Stimulated activated naive B cell treated with anti-CD40 and anti-IgM and Interleukin-4, amounts not matched to agents 10 μg/mL and 1 μg/mL and 100 μg/mL, for 72 hours (primary cell): ENCODE data around the gene ACTR2.
"Not testable (repeated sequence)": the region's sequence is repeated elsewhere in the genome, so short reads cannot be mapped to it uniquely, and the experiment has no call there.

Experiments
- ATAC-seq, 2 donors: fragments of 150-1000 bp; cut with Tn5 transposase; replicated peaks; 2 replicates each; pipeline ENCODE4 v1.10.0; 2021; ENCODE audit warnings: moderate library complexity in 1 of 2
- DNase-seq: peaks from one replicate; pipeline ENCODE4 v3.0.0; 2021
- H3K27ac Mint-ChIP-seq: one replicate; pipeline ENCODE4 v1.8.0; 2022; ENCODE audit warnings: mild to moderate bottlenecking, mixed read lengths
- H3K27me3 Mint-ChIP-seq, 2 donors: one replicate each; pipeline ENCODE4 v1.8.0; 2022; ENCODE audit warnings: mixed read lengths in 2 of 2
- H3K36me3 Mint-ChIP-seq, 2 donors: one replicate each; pipeline ENCODE4 v1.8.0; 2022; ENCODE audit warnings: mixed read lengths in 2 of 2, mild to moderate bottlenecking in 1 of 2
- H3K4me1 Mint-ChIP-seq, 2 donors: one replicate each; pipeline ENCODE4 v1.8.0; 2022; ENCODE audit warnings: mixed read lengths in 2 of 2, mild to moderate bottlenecking in 1 of 2
- H3K4me3 Mint-ChIP-seq, 2 donors: one replicate each; pipeline ENCODE4 v1.8.0; 2022; ENCODE audit warnings: mild to moderate bottlenecking in 2 of 2, mixed read lengths in 2 of 2, moderate library complexity in 1 of 2
- H3K9me3 Mint-ChIP-seq, 2 donors: one replicate each; pipeline ENCODE4 v1.8.0; 2022; ENCODE audit warnings: mixed read lengths in 2 of 2, mild to moderate bottlenecking in 1 of 2

Gene ACTR2

GRCh38 chr2:65256054-65256453 lies 28.4 kb downstream of the ACTR2 start:
- Mint-ChIP-seq H3K4me1 (peaks cover 0 to 13% of the 10 kb centered on the region in 2 donors), H3K9me3 (no peaks in the 10 kb centered on the region), H3K4me3 (no peak overlapping the region), H3K27me3 (no peaks in the 10 kb centered on the region), H3K36me3 (peaks cover 17 to 28% of the 10 kb centered on the region in 2 donors), H3K27ac (no peak overlapping the region)
- no peak for DNase-seq
- ATAC-seq: no peak

GRCh38 chr2:65257866-65258265 lies 30.2 kb downstream of the ACTR2 start:
- not testable (repeated sequence) for DNase-seq, ATAC-seq, H3K4me3 Mint-ChIP-seq, H3K27me3 Mint-ChIP-seq, H3K9me3 Mint-ChIP-seq
- Mint-ChIP-seq H3K27ac (peak overlapping the region; percentile 66), H3K36me3 (peaks cover 17 to 31% of the 10 kb centered on the region in 2 donors), H3K4me1 (peaks cover 0 to 19% of the 10 kb centered on the region in 2 donors)

GRCh38 chr2:65261676-65262075 lies 34.0 kb downstream of the ACTR2 start:
- Mint-ChIP-seq H3K36me3 (peaks cover 27 to 46% of the 10 kb centered on the region in 2 donors), H3K4me3 (no peak overlapping the region), H3K27ac (no peak overlapping the region), H3K27me3 (no peaks in the 10 kb centered on the region), H3K9me3 (no peaks in the 10 kb centered on the region), H3K4me1 (peaks cover 5 to 27% of the 10 kb centered on the region in 2 donors)
- DNase-seq: no peak
- no peak for ATAC-seq

- no peak for ATAC-seq
- H3K9me3 Mint-ChIP-seq: no peaks in the 10 kb centered on the region
Measured at GRCh38 chr2:65263262-65263661, 35.6 kb downstream of the ACTR2 start.

GRCh38 chr2:65263986-65264385 lies 36.4 kb downstream of the ACTR2 start:
- peaks cover 28 to 43% of the 10 kb centered on the region in 2 donors for H3K36me3 Mint-ChIP-seq
- DNase-seq: no peak
- H3K9me3 Mint-ChIP-seq: no peaks in the 10 kb centered on the region
- no peak overlapping the region for H3K4me3 Mint-ChIP-seq
- ATAC-seq: no peak
- no peak overlapping the region for H3K27ac Mint-ChIP-seq
- H3K4me1 Mint-ChIP-seq: peaks cover 11 to 23% of the 10 kb centered on the region in 2 donors
- H3K27me3 Mint-ChIP-seq: no peaks in the 10 kb centered on the region

More at GRCh38 chr2:65263262-65263661, 35.6 kb downstream of the ACTR2 start:
- no peaks in the 10 kb centered on the region for H3K27me3 Mint-ChIP-seq
- peaks cover 8 to 16% of the 10 kb centered on the region in 2 donors for H3K4me1 Mint-ChIP-seq
- no peak for DNase-seq
- H3K27ac Mint-ChIP-seq: no peak overlapping the region
- no peak overlapping the region for H3K4me3 Mint-ChIP-seq
- H3K36me3 Mint-ChIP-seq: peaks cover 29 to 42% of the 10 kb centered on the region in 2 donors

- no peak overlapping the region for H3K4me3 Mint-ChIP-seq
- peak; percentile 27 to 34 for ATAC-seq
- H3K27me3 Mint-ChIP-seq: no peaks in the 10 kb centered on the region
- H3K27ac Mint-ChIP-seq: no peak overlapping the region
- no peaks in the 10 kb centered on the region for H3K9me3 Mint-ChIP-seq
- H3K36me3 Mint-ChIP-seq: peaks cover 28 to 46% of the 10 kb centered on the region in 2 donors
- DNase-seq: no peak
- peaks cover 13 to 26% of the 10 kb centered on the region in 2 donors for H3K4me1 Mint-ChIP-seq
Measured at GRCh38 chr2:65264821-65265670, 37.4 kb downstream of the ACTR2 start.

- no peaks in the 10 kb centered on the region for H3K9me3 Mint-ChIP-seq
- H3K4me3 Mint-ChIP-seq: no peak overlapping the region
- H3K27me3 Mint-ChIP-seq: no peaks in the 10 kb centered on the region
- H3K36me3 Mint-ChIP-seq: peaks cover 28 to 46% of the 10 kb centered on the region in 2 donors
- no peak overlapping the region for H3K27ac Mint-ChIP-seq
- peaks cover 13 to 26% of the 10 kb centered on the region in 2 donors for H3K4me1 Mint-ChIP-seq
- DNase-seq (no peak), ATAC-seq (no peak)
Measured at GRCh38 chr2:65265671-65266045, 38.0 kb downstream of the ACTR2 start.

- Mint-ChIP-seq H3K36me3 (peaks cover 21 to 37% of the 10 kb centered on the region in 2 donors), H3K4me3 (no peak overlapping the region)
- ATAC-seq: no peak
Measured at GRCh38 chr2:65267008-65267407, 39.4 kb downstream of the ACTR2 start.

GRCh38 chr2:65268957-65269356 lies 41.3 kb downstream of the ACTR2 start:
- H3K4me3 Mint-ChIP-seq: no peak overlapping the region
- H3K27ac Mint-ChIP-seq: peak overlapping the region; percentile 20
- H3K27me3 Mint-ChIP-seq: no peaks in the 10 kb centered on the region
- peak in 1 of 2 donors; percentile 31 for ATAC-seq
- H3K9me3 Mint-ChIP-seq: no peaks in the 10 kb centered on the region
- peaks cover 13 to 21% of the 10 kb centered on the region in 2 donors for H3K4me1 Mint-ChIP-seq
- no peak for DNase-seq
- peaks cover 27 to 45% of the 10 kb centered on the region in 2 donors for H3K36me3 Mint-ChIP-seq

More at GRCh38 chr2:65267008-65267407, 39.4 kb downstream of the ACTR2 start:
- Mint-ChIP-seq H3K27ac (no peak overlapping the region), H3K9me3 (no peaks in the 10 kb centered on the region), H3K4me1 (peaks cover 13 to 21% of the 10 kb centered on the region in 2 donors), H3K27me3 (no peaks in the 10 kb centered on the region)
- DNase-seq: no peak

- Mint-ChIP-seq H3K9me3 (no peaks in the 10 kb centered on the region), H3K4me1 (peaks cover 13 to 16% of the 10 kb centered on the region in 2 donors), H3K4me3 (no peak overlapping the region), H3K27me3 (no peaks in the 10 kb centered on the region), H3K27ac (no peak overlapping the region), H3K36me3 (peaks cover 14 to 25% of the 10 kb centered on the region in 2 donors)
- ATAC-seq (no peak), DNase-seq (no peak)
Measured at GRCh38 chr2:65273344-65273743, 45.7 kb downstream of the ACTR2 start.

- H3K36me3 Mint-ChIP-seq: peaks cover 12 to 15% of the 10 kb centered on the region in 2 donors
- peaks cover 12 to 13% of the 10 kb centered on the region in 2 donors for H3K4me1 Mint-ChIP-seq
Measured at GRCh38 chr2:65275141-65275915, 47.7 kb downstream of the ACTR2 start.

GRCh38 chr2:65276609-65277008 lies 49.0 kb downstream of the ACTR2 start:
- DNase-seq (no peak), ATAC-seq (no peak)
- H3K27ac Mint-ChIP-seq: peak overlapping the region; percentile 66
- peaks cover 12 to 15% of the 10 kb centered on the region in 2 donors for H3K36me3 Mint-ChIP-seq
- H3K4me3 Mint-ChIP-seq: no peak overlapping the region
- H3K9me3 Mint-ChIP-seq: no peaks in the 10 kb centered on the region
- peaks cover 12 to 13% of the 10 kb centered on the region in 2 donors for H3K4me1 Mint-ChIP-seq
- no peaks in the 10 kb centered on the region for H3K27me3 Mint-ChIP-seq

More at GRCh38 chr2:65275141-65275915, 47.7 kb downstream of the ACTR2 start:
- no peak overlapping the region for H3K4me3 Mint-ChIP-seq
- H3K27ac Mint-ChIP-seq: peak overlapping the region; percentile 42
- ATAC-seq (no peak), DNase-seq (no peak)
- H3K27me3 Mint-ChIP-seq: no peaks in the 10 kb centered on the region
- no peaks in the 10 kb centered on the region for H3K9me3 Mint-ChIP-seq

GRCh38 chr2:65277118-65277517 lies 49.5 kb downstream of the ACTR2 start:
- H3K27ac Mint-ChIP-seq: no peak overlapping the region
- H3K27me3 Mint-ChIP-seq: no peaks in the 10 kb centered on the region
- peaks cover 14 to 17% of the 10 kb centered on the region in 2 donors for H3K4me1 Mint-ChIP-seq
- H3K9me3 Mint-ChIP-seq: no peaks in the 10 kb centered on the region
- no peak overlapping the region for H3K4me3 Mint-ChIP-seq
- DNase-seq: no peak
- peaks cover 12 to 15% of the 10 kb centered on the region in 2 donors for H3K36me3 Mint-ChIP-seq
- no peak for ATAC-seq

GRCh38 chr2:65277791-65278483 lies 50.3 kb downstream of the ACTR2 start:
- Mint-ChIP-seq H3K9me3 (no peaks in the 10 kb centered on the region), H3K27ac (no peak overlapping the region), H3K4me1 (peaks cover 14 to 18% of the 10 kb centered on the region in 2 donors), H3K36me3 (peaks cover 7 to 9% of the 10 kb centered on the region in 2 donors), H3K27me3 (no peaks in the 10 kb centered on the region), H3K4me3 (no peak overlapping the region)
- DNase-seq (no peak), ATAC-seq (peak; percentile 59 to 61)
